ENCODE results near the gene FBXL3.
"Not testable (repeated sequence)": the region's sequence is repeated elsewhere in the genome, so short reads cannot be mapped to it uniquely, and the experiment has no call there.

The FBXL3 gene

GRCh38 chr13:77028202-77028601 lies 1.2 kb upstream of the FBXL3 start:
- DNase-seq (ENCODE audit: low read depth in 2 of 3, low spot score in 1 of 3) = no peak

GRCh38 chr13:77026255-77026860 lies 601 bp downstream of the FBXL3 start:
- peak; percentile 50 to 57 (median 52) for DNase-seq (ENCODE audit: low read depth in 2 of 3, low spot score in 1 of 3)

GRCh38 chr13:77022341-77022740 lies 4.6 kb downstream of the FBXL3 start:
- no peak for DNase-seq (ENCODE audit: low read depth in 2 of 3, low spot score in 1 of 3)

- DNase-seq (ENCODE audit: low read depth in 2 of 3, low spot score in 1 of 3) = no peak
Observed at GRCh38 chr13:77019756-77020155, 7.2 kb downstream of the FBXL3 start.

- DNase-seq (ENCODE audit: low read depth in 2 of 3, low spot score in 1 of 3) = no peak
Observed at GRCh38 chr13:77016888-77017623, 9.9 kb downstream of the FBXL3 start.

- DNase-seq (ENCODE audit: low read depth in 2 of 3, low spot score in 1 of 3) = no peak
Observed at GRCh38 chr13:77016251-77016812, 10.6 kb downstream of the FBXL3 start.

GRCh38 chr13:77014906-77015685 lies 11.9 kb downstream of the FBXL3 start:
- DNase-seq (ENCODE audit: low read depth in 2 of 3, low spot score in 1 of 3) = no peak

- no peak for DNase-seq (ENCODE audit: low read depth in 2 of 3, low spot score in 1 of 3)
Observed at GRCh38 chr13:77013853-77014542, 13.0 kb downstream of the FBXL3 start.

GRCh38 chr13:77009719-77010118 lies 17.2 kb downstream of the FBXL3 start:
- not testable (repeated sequence) for DNase-seq (ENCODE audit: low read depth in 2 of 3, low spot score in 1 of 3)

- DNase-seq (ENCODE audit: low read depth in 2 of 3, low spot score in 1 of 3) = no peak
Observed at GRCh38 chr13:77009011-77009410, 17.9 kb downstream of the FBXL3 start.

GRCh38 chr13:77008337-77008736 lies 18.6 kb downstream of the FBXL3 start:
- not testable (repeated sequence) for DNase-seq (ENCODE audit: low read depth in 2 of 3, low spot score in 1 of 3)

- no peak for DNase-seq (ENCODE audit: low read depth in 2 of 3, low spot score in 1 of 3)
Observed at GRCh38 chr13:77002590-77003190, 24.3 kb downstream of the FBXL3 start.

- DNase-seq (ENCODE audit: low read depth in 2 of 3, low spot score in 1 of 3) = no peak
Observed at GRCh38 chr13:77001963-77002587, 24.9 kb downstream of the FBXL3 start.

- DNase-seq (ENCODE audit: low read depth in 2 of 3, low spot score in 1 of 3) = no peak
Observed at GRCh38 chr13:77001540-77001939, 25.4 kb downstream of the FBXL3 start.

GRCh38 chr13:77000475-77000874 lies 26.5 kb downstream of the FBXL3 start:
- DNase-seq (ENCODE audit: low read depth in 2 of 3, low spot score in 1 of 3) = no peak

- no peak for DNase-seq (ENCODE audit: low read depth in 2 of 3, low spot score in 1 of 3)
Observed at GRCh38 chr13:76994281-76994680, 32.7 kb downstream of the FBXL3 start.

GRCh38 chr13:76993473-76993872 lies 33.5 kb downstream of the FBXL3 start:
- DNase-seq (ENCODE audit: low read depth in 2 of 3, low spot score in 1 of 3) = no peak

GRCh38 chr13:76993021-76993420 lies 33.9 kb downstream of the FBXL3 start:
- DNase-seq (ENCODE audit: low read depth in 2 of 3, low spot score in 1 of 3) = no peak

- DNase-seq (ENCODE audit: low read depth in 2 of 3, low spot score in 1 of 3) = no peak
Observed at GRCh38 chr13:76992548-76993001, 34.4 kb downstream of the FBXL3 start.
